IMR-90 (cell line): ENCODE measurements around the gene SLC4A5.

ENCODE experiments used
- CHD1 ChIP-seq: IDR thresholded peaks from 2 replicates; pipeline ENCODE4 v1.6.1; 2012; ENCODE audit warnings: low read depth, low read length, improper control_type of control experiment
- RCOR1 ChIP-seq: IDR thresholded peaks from 2 replicates; pipeline ENCODE4 v1.6.1; 2012; ENCODE audit warnings: mild to moderate bottlenecking, low read length, improper control_type of control experiment; ENCODE audit not compliant: insufficient replicate concordance
- RFX5 ChIP-seq: IDR thresholded peaks from 2 replicates; pipeline ENCODE4 v1.8.0; 2012; ENCODE audit warnings: low read depth, mild to moderate bottlenecking, low read length, moderate library complexity
- TF ChIP-seq, protein P1 (sequence below): conservative IDR thresholded peaks from 2 replicates; pipeline ENCODE4 v1.5.1; 2012; ENCODE audit warnings: mild to moderate bottlenecking, low read depth, low read length, improper control_type of control experiment
- TF ChIP-seq, protein P2 (sequence below): fragments of 150-350 bp; IDR thresholded peaks from 2 replicates; pipeline ENCODE4 v1.6.1; 2017; ENCODE audit warnings: mild to moderate bottlenecking, antibody characterized with exemption, low read length, low read depth

DNA sequence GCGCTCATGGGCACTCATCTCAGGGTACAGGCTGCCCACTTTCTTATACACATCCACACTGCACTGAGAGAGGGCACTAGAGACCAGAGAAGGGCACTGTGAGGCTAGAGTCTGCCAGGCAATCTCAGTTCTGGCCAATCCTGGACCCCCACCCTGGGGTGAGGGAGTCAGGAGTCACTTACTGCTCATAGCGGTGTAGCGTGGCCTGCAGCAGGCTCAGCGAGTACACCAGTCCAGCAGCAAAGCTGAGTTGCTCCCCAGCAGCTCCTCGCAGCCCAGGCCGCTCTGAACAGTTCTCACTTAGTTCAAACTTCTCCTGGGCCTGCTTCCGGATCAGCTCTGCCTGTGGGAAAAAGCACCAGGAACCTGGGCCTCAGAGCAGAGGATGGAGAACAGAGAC, 24.6 kb upstream of the SLC4A5 start:
- TF ChIP-seq RCOR1, result no peak
- TF ChIP-seq, protein P1, sequence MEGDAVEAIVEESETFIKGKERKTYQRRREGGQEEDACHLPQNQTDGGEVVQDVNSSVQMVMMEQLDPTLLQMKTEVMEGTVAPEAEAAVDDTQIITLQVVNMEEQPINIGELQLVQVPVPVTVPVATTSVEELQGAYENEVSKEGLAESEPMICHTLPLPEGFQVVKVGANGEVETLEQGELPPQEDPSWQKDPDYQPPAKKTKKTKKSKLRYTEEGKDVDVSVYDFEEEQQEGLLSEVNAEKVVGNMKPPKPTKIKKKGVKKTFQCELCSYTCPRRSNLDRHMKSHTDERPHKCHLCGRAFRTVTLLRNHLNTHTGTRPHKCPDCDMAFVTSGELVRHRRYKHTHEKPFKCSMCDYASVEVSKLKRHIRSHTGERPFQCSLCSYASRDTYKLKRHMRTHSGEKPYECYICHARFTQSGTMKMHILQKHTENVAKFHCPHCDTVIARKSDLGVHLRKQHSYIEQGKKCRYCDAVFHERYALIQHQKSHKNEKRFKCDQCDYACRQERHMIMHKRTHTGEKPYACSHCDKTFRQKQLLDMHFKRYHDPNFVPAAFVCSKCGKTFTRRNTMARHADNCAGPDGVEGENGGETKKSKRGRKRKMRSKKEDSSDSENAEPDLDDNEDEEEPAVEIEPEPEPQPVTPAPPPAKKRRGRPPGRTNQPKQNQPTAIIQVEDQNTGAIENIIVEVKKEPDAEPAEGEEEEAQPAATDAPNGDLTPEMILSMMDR, result no peak
- TF ChIP-seq, protein P2, sequence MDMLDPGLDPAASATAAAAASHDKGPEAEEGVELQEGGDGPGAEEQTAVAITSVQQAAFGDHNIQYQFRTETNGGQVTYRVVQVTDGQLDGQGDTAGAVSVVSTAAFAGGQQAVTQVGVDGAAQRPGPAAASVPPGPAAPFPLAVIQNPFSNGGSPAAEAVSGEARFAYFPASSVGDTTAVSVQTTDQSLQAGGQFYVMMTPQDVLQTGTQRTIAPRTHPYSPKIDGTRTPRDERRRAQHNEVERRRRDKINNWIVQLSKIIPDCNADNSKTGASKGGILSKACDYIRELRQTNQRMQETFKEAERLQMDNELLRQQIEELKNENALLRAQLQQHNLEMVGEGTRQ, result no peak
- TF ChIP-seq CHD1, result no peak
- TF ChIP-seq RFX5, result no peak
